Mesenchymal stem cell (in vitro differentiated cells and primary cell): ENCODE measurements around the gene FAM219A.

Experiments used
- DNase-seq: peaks from one replicate; pipeline ENCODE4 v3.0.0-alpha.2; 2013
- H2AFZ ChIP-seq: one replicate; pipeline ENCODE4 v1.6.1; 2013; ENCODE audit warnings: low read depth, mild to moderate bottlenecking, control low read depth, inconsistent platforms, low read length, moderate library complexity
- H2AK5ac ChIP-seq: 2 replicates; pipeline ENCODE4 v1.6.1; 2013; ENCODE audit warnings: low read length, moderate library complexity, mild to moderate bottlenecking, inconsistent platforms; ENCODE audit not compliant: severe bottlenecking
- H2BK120ac ChIP-seq: one replicate; pipeline ENCODE4 v1.6.1; 2013; ENCODE audit warnings: low read depth, mild to moderate bottlenecking, inconsistent platforms, low read length, moderate library complexity
- H2BK12ac ChIP-seq, 2 experiments: one replicate each; pipeline ENCODE4 v1.6.1; 2013; ENCODE audit warnings: inconsistent platforms in 2 of 2, low read length in 2 of 2, mild to moderate bottlenecking in 2 of 2, moderate library complexity in 2 of 2, control low read depth in 1 of 2
- H2BK15ac ChIP-seq: one replicate; pipeline ENCODE4 v1.6.1; 2013; ENCODE audit warnings: mild to moderate bottlenecking, low read depth, inconsistent platforms; ENCODE audit not compliant: poor library complexity, severe bottlenecking
- H2BK5ac ChIP-seq: 2 replicates; pipeline ENCODE4 v1.6.1; 2013; ENCODE audit warnings: low read depth, mild to moderate bottlenecking, low read length, control low read depth, inconsistent platforms; ENCODE audit not compliant: poor library complexity, severe bottlenecking
- H3K14ac ChIP-seq, 2 experiments: one replicate each; pipeline ENCODE4 v1.6.1; 2013; ENCODE audit warnings: inconsistent platforms in 2 of 2, low read length in 2 of 2, control low read depth in 1 of 2, mild to moderate bottlenecking in 1 of 2, moderate library complexity in 1 of 2
- H3K18ac ChIP-seq, 2 experiments: one replicate each; pipeline ENCODE4 v1.6.1; 2013; ENCODE audit warnings: inconsistent platforms in 2 of 2, low read length in 2 of 2, control low read depth in 1 of 2, low read depth in 1 of 2, mild to moderate bottlenecking in 1 of 2
- H3K23ac ChIP-seq, 2 experiments: one replicate each; pipeline ENCODE4 v1.6.1; 2013; ENCODE audit warnings: inconsistent platforms in 2 of 2, low read length in 2 of 2, mild to moderate bottlenecking in 2 of 2, moderate library complexity in 2 of 2, control low read depth in 1 of 2
- H3K27ac ChIP-seq: 2 replicates; pipeline ENCODE4 v1.5.1; 2013; ENCODE audit warnings: mild to moderate bottlenecking, moderate library complexity, low read length, control low read depth, inconsistent platforms; ENCODE audit not compliant: poor library complexity, severe bottlenecking
- H3K27me3 ChIP-seq, 2 experiments: 2 replicates each; pipeline versions ENCODE4 v1.6.1 to v1.7.0; 2013; ENCODE audit warnings: low read length in 2 of 2, mild to moderate bottlenecking in 2 of 2, moderate library complexity in 2 of 2, control low read depth in 1 of 2, inconsistent platforms in 1 of 2; ENCODE audit not compliant: control insufficient read depth in 1 of 2, insufficient read depth in 1 of 2
- H3K36me3 ChIP-seq, 2 experiments: 2 replicates each; pipeline versions ENCODE4 v1.6.1 to v1.7.0; 2013; ENCODE audit warnings: low read length in 2 of 2, control low read depth in 1 of 2, inconsistent platforms in 1 of 2, low read depth in 1 of 2, mild to moderate bottlenecking in 1 of 2; ENCODE audit not compliant: insufficient read depth in 2 of 2, control insufficient read depth in 1 of 2
- H3K4ac ChIP-seq, 2 experiments: one replicate each; pipeline ENCODE4 v1.6.1; 2013; ENCODE audit warnings: inconsistent platforms in 2 of 2, low read length in 2 of 2, mild to moderate bottlenecking in 2 of 2, moderate library complexity in 2 of 2, control low read depth in 1 of 2, low read depth in 1 of 2
- H3K4me1 ChIP-seq: 2 replicates; pipeline ENCODE4 v1.6.1; 2013; ENCODE audit warnings: low read depth, low read length, control low read depth; ENCODE audit not compliant: control insufficient read depth, insufficient read depth
- H3K4me2 ChIP-seq: 2 replicates; pipeline ENCODE4 v1.6.1; 2013; ENCODE audit warnings: low read length, mild to moderate bottlenecking, inconsistent platforms; ENCODE audit not compliant: poor library complexity, severe bottlenecking
- H3K4me3 ChIP-seq, 2 experiments: 2 replicates each; pipeline versions ENCODE4 v1.5.1 to v1.7.0; 2013; ENCODE audit warnings: low read length in 2 of 2, mild to moderate bottlenecking in 2 of 2, control low read depth in 1 of 2, low read depth in 1 of 2; ENCODE audit not compliant: insufficient read depth in 1 of 2
- H3K79me1 ChIP-seq: replicated peaks from 2 replicates; pipeline ENCODE4 v1.6.1; 2013; ENCODE audit warnings: mild to moderate bottlenecking, control low read depth, low read length, inconsistent platforms; ENCODE audit not compliant: poor library complexity, severe bottlenecking
- H3K9ac ChIP-seq: 2 replicates; pipeline ENCODE4 v1.7.0; 2013; ENCODE audit warnings: mild to moderate bottlenecking, low read length, moderate library complexity
- H3K9me3 ChIP-seq: 2 replicates; pipeline ENCODE4 v1.7.0; 2013; ENCODE audit warnings: mild to moderate bottlenecking, low read length; ENCODE audit not compliant: control insufficient read depth
- H4K8ac ChIP-seq: one replicate; pipeline ENCODE4 v1.6.1; 2013; ENCODE audit warnings: inconsistent platforms, mild to moderate bottlenecking, low read length, moderate library complexity
- H4K91ac ChIP-seq: one replicate; pipeline ENCODE4 v1.6.1; 2013; ENCODE audit warnings: mild to moderate bottlenecking, low read length, inconsistent platforms
- WGBS: methylation state at CpG from one replicate; pipeline ENCODE4 v1.1.7; 2013; ENCODE audit warnings: mixed read lengths; 5-methylcytosine and 5-hydroxymethylcytosine counted together

Gene FAM219A

DNA sequence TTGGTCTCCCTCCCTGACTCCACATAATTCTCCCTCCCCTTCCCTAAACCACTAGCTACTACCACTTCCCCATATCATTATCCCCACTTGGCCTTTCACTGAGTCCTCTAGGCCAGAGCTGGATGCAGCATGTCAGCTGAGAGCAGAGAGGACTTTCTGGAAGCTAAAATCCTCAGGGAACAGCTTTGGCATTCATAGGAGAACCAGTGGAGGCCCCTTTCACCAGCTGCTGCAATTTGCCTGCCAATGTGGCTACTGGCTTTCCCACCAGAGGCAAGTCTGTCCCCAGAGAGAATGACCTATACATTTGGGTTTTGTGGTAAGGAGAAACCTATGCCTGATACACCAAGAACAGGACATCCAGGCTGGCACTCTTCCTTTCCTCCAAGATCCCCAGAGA is 14.4 kb downstream of the FAM219A start:
- no peak overlapping the region for H4K8ac ChIP-seq
- H3K79me1 ChIP-seq, result peaks cover 30% of the 10 kb centered on the region
- peaks cover 2% of the 10 kb centered on the region for H3K4me1 ChIP-seq
- H3K18ac ChIP-seq, result no peak overlapping the region
- no peak overlapping the region for H3K23ac ChIP-seq
- H3K36me3 ChIP-seq, result peaks cover 0 to 4% of the 10 kb centered on the region in 2 experiments
- H4K91ac ChIP-seq, result no peak overlapping the region
- no peaks in the 10 kb centered on the region for H3K9me3 ChIP-seq
- no peak overlapping the region for H2AK5ac ChIP-seq
- no peak overlapping the region for H2AFZ ChIP-seq
- no peak overlapping the region for H3K4ac ChIP-seq
- H3K14ac ChIP-seq, result no peak overlapping the region
- no peak for DNase-seq
- H2BK5ac ChIP-seq, result no peak overlapping the region
- no peak overlapping the region for H3K4me3 ChIP-seq
- H3K27ac ChIP-seq, result no peak overlapping the region
- H2BK15ac ChIP-seq, result no peak overlapping the region
- no peak overlapping the region for H2BK12ac ChIP-seq
- no peak overlapping the region for H2BK120ac ChIP-seq
- no peaks in the 10 kb centered on the region for H3K27me3 ChIP-seq
- no peak overlapping the region for H3K4me2 ChIP-seq
- H3K9ac ChIP-seq, result no peak overlapping the region

GRCh38 chr9:34443533-34443932 is 14.8 kb downstream of the FAM219A start:
- H3K27me3 ChIP-seq, result no peaks in the 10 kb centered on the region
- DNase-seq, result no peak
- H2AFZ ChIP-seq, result no peak overlapping the region
- H2AK5ac ChIP-seq, result no peak overlapping the region
- no peak overlapping the region for H2BK120ac ChIP-seq
- H3K9ac ChIP-seq, result no peak overlapping the region
- H3K23ac ChIP-seq, result no peak overlapping the region
- H2BK15ac ChIP-seq, result no peak overlapping the region
- no peak overlapping the region for H3K4me3 ChIP-seq
- no peak overlapping the region for H3K18ac ChIP-seq
- no peak overlapping the region for H4K91ac ChIP-seq
- H3K4me2 ChIP-seq, result no peak overlapping the region
- no peak overlapping the region for H3K14ac ChIP-seq
- H3K4ac ChIP-seq, result no peak overlapping the region
- no peak overlapping the region for H4K8ac ChIP-seq
- no peak overlapping the region for H2BK5ac ChIP-seq
- peaks cover 0 to 4% of the 10 kb centered on the region in 2 experiments for H3K36me3 ChIP-seq
- 79% methylated on average over 2 of the region's 2 CpGs for WGBS
- peaks cover 2% of the 10 kb centered on the region for H3K4me1 ChIP-seq
- H3K79me1 ChIP-seq, result peaks cover 28% of the 10 kb centered on the region
- no peak overlapping the region for H3K27ac ChIP-seq
- H3K9me3 ChIP-seq, result no peaks in the 10 kb centered on the region
- no peak overlapping the region for H2BK12ac ChIP-seq

DNA sequence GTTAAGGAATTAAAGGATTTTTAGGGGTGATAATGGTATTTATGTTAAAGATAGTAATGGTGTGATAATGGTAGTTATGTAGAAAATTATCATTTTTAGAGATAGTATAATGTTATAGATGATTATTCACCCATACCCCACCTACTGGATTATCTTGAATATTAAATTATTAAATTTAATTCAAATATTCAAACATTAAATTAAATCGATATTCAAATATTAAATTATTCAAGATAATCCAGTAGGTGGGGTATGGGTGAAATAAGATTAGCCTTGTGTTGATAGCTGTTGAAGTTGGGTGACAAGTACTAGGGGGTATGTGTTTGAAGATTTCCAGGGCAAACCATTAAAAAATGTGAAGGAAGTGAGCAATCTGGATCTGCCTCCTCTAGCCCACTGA is 15.6 kb downstream of the FAM219A start:
- H4K91ac ChIP-seq, result no peak overlapping the region
- no peaks in the 10 kb centered on the region for H3K9me3 ChIP-seq
- no peak overlapping the region for H2BK15ac ChIP-seq
- H2BK5ac ChIP-seq, result no peak overlapping the region
- DNase-seq, result no peak
- peaks cover 4 to 5% of the 10 kb centered on the region in 2 experiments for H3K36me3 ChIP-seq
- H3K18ac ChIP-seq, result no peak overlapping the region
- H3K4me3 ChIP-seq, result no peak overlapping the region
- no peak overlapping the region for H2BK120ac ChIP-seq
- no peak overlapping the region for H3K9ac ChIP-seq
- no peak overlapping the region for H3K23ac ChIP-seq
- H2AK5ac ChIP-seq, result no peak overlapping the region
- H4K8ac ChIP-seq, result no peak overlapping the region
- no CpG with 5 or more reads among the region's 1 CpG for WGBS
- no peak overlapping the region for H2BK12ac ChIP-seq
- peaks cover 2% of the 10 kb centered on the region for H3K4me1 ChIP-seq
- H3K27me3 ChIP-seq, result no peaks in the 10 kb centered on the region
- H3K79me1 ChIP-seq, result peaks cover 25% of the 10 kb centered on the region
- no peak overlapping the region for H2AFZ ChIP-seq
- H3K4ac ChIP-seq, result no peak overlapping the region
- H3K4me2 ChIP-seq, result no peak overlapping the region
- H3K14ac ChIP-seq, result no peak overlapping the region
- H3K27ac ChIP-seq, result no peak overlapping the region

GRCh38 chr9:34440017-34440416 is 18.4 kb downstream of the FAM219A start:
- H4K91ac ChIP-seq, result no peak overlapping the region
- H3K14ac ChIP-seq, result no peak overlapping the region
- H2BK12ac ChIP-seq, result no peak overlapping the region
- no peak overlapping the region for H2AFZ ChIP-seq
- peaks cover 26% of the 10 kb centered on the region for H3K79me1 ChIP-seq
- H3K4me3 ChIP-seq, result no peak overlapping the region
- no peak for DNase-seq
- H3K9me3 ChIP-seq, result no peaks in the 10 kb centered on the region
- H2AK5ac ChIP-seq, result no peak overlapping the region
- no peak overlapping the region for H2BK120ac ChIP-seq
- H2BK15ac ChIP-seq, result no peak overlapping the region
- peaks cover 2% of the 10 kb centered on the region for H3K4me1 ChIP-seq
- no peak overlapping the region for H4K8ac ChIP-seq
- no peak overlapping the region for H3K27ac ChIP-seq
- H3K27me3 ChIP-seq, result no peaks in the 10 kb centered on the region
- no peak overlapping the region for H3K23ac ChIP-seq
- H3K9ac ChIP-seq, result no peak overlapping the region
- H2BK5ac ChIP-seq, result no peak overlapping the region
- H3K4me2 ChIP-seq, result no peak overlapping the region
- H3K18ac ChIP-seq, result no peak overlapping the region
- peaks cover 4 to 7% of the 10 kb centered on the region in 2 experiments for H3K36me3 ChIP-seq
- H3K4ac ChIP-seq, result no peak overlapping the region
